ENCODE measurements around the gene INS. TPM values are rescaled to one million over a fixed set of nuclear protein-coding genes. Genes with fewer than 3 reads are reported as not detected.
A peak's percentile ranks its signal among the peaks of the same experiment; 100 is the strongest.

The INS gene
- total and polyA plus RNA-seq, 2 of the 13 experiments (the other 11 are each of a cell fraction or from before 2014, with no cell fraction given), result not detected

DNA sequence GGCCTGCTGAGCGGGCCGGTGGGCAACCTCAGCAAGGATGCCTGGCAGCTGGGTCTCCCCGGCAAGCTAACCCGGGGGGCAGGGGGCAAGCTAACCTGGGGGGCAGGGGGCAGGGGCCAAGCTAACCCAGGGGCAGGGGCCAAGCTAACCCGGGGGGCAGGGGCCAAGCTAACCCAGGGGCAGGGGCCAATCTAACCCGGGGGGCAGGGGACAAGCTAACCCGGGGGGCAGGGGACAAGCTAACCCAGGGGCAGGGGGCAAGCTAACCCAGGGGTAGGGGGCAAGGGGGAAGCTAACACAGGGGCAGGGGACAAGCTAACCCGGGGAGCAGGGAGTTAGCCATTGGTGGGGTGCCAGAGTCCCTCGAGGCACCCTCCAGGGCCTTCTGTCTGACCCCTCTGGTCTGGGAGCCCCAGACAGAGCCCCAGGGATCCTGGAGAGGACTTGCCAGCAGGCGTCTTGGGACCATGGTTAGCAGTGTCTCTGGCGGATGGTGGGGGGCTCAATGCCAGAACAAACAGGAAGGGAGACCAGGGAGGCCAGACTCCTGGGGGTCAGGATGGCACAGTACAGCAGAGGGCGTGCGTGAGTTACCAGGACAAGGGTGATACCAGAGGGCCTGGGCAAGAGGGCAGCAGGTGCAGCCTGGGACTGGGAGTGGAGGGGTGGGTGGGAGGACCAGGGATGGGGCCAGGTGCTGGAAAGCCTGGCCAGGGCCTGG, 37.9 kb downstream of the INS start (continued):
- no peak for TF ChIP-seq SETDB1 (CRISPR knock-in tag; IDR thresholded peaks at IDR 0.05; ENCODE audit: borderline replicate concordance)
- TF ChIP-seq ZNF878 (CRISPR knock-in tag; IDR thresholded peaks at IDR 0.05), result no peak
- no peak for TF ChIP-seq ZSCAN29 (CRISPR knock-in tag; conservative IDR thresholded peaks at IDR 0.05)
- TF ChIP-seq, protein P1, sequence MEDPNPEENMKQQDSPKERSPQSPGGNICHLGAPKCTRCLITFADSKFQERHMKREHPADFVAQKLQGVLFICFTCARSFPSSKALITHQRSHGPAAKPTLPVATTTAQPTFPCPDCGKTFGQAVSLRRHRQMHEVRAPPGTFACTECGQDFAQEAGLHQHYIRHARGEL (CRISPR knock-in tag; IDR thresholded peaks at IDR 0.05), result no peak
- TF ChIP-seq STAG1 (CRISPR knock-in tag; IDR thresholded peaks at IDR 0.05), result peak; percentile 52
- TF ChIP-seq TEAD3 (CRISPR knock-in tag; optimal IDR thresholded peaks at IDR 0.05; ENCODE audit: borderline replicate concordance), result no peak
- TF ChIP-seq, protein P2, sequence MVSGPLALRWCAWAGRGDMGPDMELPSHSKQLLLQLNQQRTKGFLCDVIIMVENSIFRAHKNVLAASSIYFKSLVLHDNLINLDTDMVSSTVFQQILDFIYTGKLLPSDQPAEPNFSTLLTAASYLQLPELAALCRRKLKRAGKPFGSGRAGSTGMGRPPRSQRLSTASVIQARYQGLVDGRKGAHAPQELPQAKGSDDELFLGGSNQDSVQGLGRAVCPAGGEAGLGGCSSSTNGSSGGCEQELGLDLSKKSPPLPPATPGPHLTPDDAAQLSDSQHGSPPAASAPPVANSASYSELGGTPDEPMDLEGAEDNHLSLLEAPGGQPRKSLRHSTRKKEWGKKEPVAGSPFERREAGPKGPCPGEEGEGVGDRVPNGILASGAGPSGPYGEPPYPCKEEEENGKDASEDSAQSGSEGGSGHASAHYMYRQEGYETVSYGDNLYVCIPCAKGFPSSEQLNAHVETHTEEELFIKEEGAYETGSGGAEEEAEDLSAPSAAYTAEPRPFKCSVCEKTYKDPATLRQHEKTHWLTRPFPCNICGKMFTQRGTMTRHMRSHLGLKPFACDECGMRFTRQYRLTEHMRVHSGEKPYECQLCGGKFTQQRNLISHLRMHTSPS (CRISPR knock-in tag; IDR thresholded peaks at IDR 0.05; ENCODE audit: low read depth), result 0 out of 2 replicates have a peak, but pooled peaks have one; percentile 46
- TF ChIP-seq HMGXB3 (CRISPR knock-in tag; IDR thresholded peaks at IDR 0.05; ENCODE audit: borderline replicate concordance), result no peak
- no peak for TF ChIP-seq CCDC6 (CRISPR knock-in tag; IDR thresholded peaks at IDR 0.05)
- TF ChIP-seq ZNF563 (CRISPR knock-in tag; IDR thresholded peaks at IDR 0.05), result no peak
- TF ChIP-seq DMAP1 (CRISPR knock-in tag; IDR thresholded peaks at IDR 0.05), result no peak
- TF ChIP-seq SPEN (CRISPR knock-in tag; IDR thresholded peaks at IDR 0.05; ENCODE audit: low read depth), result no peak
- TF ChIP-seq TBX2 (CRISPR knock-in tag; IDR thresholded peaks at IDR 0.05; ENCODE audit: borderline replicate concordance), result no peak
- no peak for TF ChIP-seq ZNF333 (CRISPR knock-in tag; IDR thresholded peaks at IDR 0.05; ENCODE audit: borderline replicate concordance)
- no peak for TF ChIP-seq ZNF33A (CRISPR knock-in tag; IDR thresholded peaks at IDR 0.05; ENCODE audit: borderline replicate concordance)
- TF ChIP-seq, protein P3, sequence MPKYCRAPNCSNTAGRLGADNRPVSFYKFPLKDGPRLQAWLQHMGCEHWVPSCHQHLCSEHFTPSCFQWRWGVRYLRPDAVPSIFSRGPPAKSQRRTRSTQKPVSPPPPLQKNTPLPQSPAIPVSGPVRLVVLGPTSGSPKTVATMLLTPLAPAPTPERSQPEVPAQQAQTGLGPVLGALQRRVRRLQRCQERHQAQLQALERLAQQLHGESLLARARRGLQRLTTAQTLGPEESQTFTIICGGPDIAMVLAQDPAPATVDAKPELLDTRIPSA (CRISPR knock-in tag; IDR thresholded peaks at IDR 0.05; ENCODE audit: borderline replicate concordance), result no peak
- TF ChIP-seq ZNF782 (CRISPR knock-in tag; IDR thresholded peaks at IDR 0.05; ENCODE audit: borderline replicate concordance), result no peak
- TF ChIP-seq TRIM24 (CRISPR knock-in tag; IDR thresholded peaks at IDR 0.05), result no peak
- TF ChIP-seq ZNF777 (CRISPR knock-in tag; IDR thresholded peaks at IDR 0.05), result no peak
- TF ChIP-seq TBL1XR1 (IDR thresholded peaks at IDR 0.05; ENCODE audit: borderline replicate concordance, low read length, partially characterized antibody), result no peak
- TF ChIP-seq, protein P4, sequence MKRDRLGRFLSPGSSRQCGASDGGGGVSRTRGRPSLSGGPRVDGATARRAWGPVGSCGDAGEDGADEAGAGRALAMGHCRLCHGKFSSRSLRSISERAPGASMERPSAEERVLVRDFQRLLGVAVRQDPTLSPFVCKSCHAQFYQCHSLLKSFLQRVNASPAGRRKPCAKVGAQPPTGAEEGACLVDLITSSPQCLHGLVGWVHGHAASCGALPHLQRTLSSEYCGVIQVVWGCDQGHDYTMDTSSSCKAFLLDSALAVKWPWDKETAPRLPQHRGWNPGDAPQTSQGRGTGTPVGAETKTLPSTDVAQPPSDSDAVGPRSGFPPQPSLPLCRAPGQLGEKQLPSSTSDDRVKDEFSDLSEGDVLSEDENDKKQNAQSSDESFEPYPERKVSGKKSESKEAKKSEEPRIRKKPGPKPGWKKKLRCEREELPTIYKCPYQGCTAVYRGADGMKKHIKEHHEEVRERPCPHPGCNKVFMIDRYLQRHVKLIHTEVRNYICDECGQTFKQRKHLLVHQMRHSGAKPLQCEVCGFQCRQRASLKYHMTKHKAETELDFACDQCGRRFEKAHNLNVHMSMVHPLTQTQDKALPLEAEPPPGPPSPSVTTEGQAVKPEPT (CRISPR knock-in tag; IDR thresholded peaks at IDR 0.05; ENCODE audit: low read depth), result no peak

Measured in HepG2 (cell line).